Omental fat pad (tissue), 4 donors: ENCODE data around the gene TDRD15. TPM values are rescaled to one million over a fixed set of nuclear protein-coding genes. Genes with fewer than 3 reads are reported as not detected.

Experiments used
- ATAC-seq: fragments of 150-250 bp; one replicate; pipeline ENCODE4 v1.9.1; 2016; ENCODE audit warnings: mild to moderate bottlenecking, moderate library complexity; ENCODE audit not compliant: low FRiP score
- DNase-seq: peaks from one replicate; pipeline ENCODE4 v3.0.0-alpha.2; 2019; ENCODE audit warnings: low spot score
- CTCF ChIP-seq, 3 donors: fragments of 450-650 bp; IDR thresholded peaks; one replicate each; pipeline ENCODE4 v1.5.1; 2016 to 2017; ENCODE audit warnings: antibody characterized with exemption in 3 of 3, mild to moderate bottlenecking in 3 of 3, moderate library complexity in 2 of 3
- total RNA-seq, 4 donors: library from RNA; depleted of rRNA; stranded (reverse); fragments of >200 nt; gene quantifications; one replicate each; pipeline ENCODE4 v1.1.0, GENCODE V29; 2016

Gene TDRD15
- under 1 TPM in 1 of 4 donors, not detected in 3; 0.84 TPM for total RNA-seq

- no peak for ATAC-seq
These were observed at the start of gene TDRD15 for GRCh38 chr2:21123473-21124393. Gene TDRD15 (plus strand): TSS chr2:21123968. CDS start chr2:21137468, 13,500 bp downstream.

GRCh38 chr2:21078296-21078695 lies 45.5 kb upstream of the TDRD15 start:
- no peak for TF ChIP-seq CTCF (IDR thresholded peaks at IDR 0.05)
- DNase-seq (no peak), ATAC-seq (no peak)

More at GRCh38 chr2:21123473-21124393, at the start of gene TDRD15:
- no peak for DNase-seq
- no peak for TF ChIP-seq CTCF (IDR thresholded peaks at IDR 0.05)

GRCh38 chr2:21083482-21083881 lies 40.3 kb upstream of the TDRD15 start:
- DNase-seq, result no peak
- ATAC-seq, result no peak
- no peak for TF ChIP-seq CTCF (IDR thresholded peaks at IDR 0.05)

- ATAC-seq (no peak), DNase-seq (no peak)
- TF ChIP-seq CTCF (IDR thresholded peaks at IDR 0.05), result no peak
These were observed 39.4 kb upstream of the TDRD15 start for GRCh38 chr2:21084401-21084800.

GRCh38 chr2:21092308-21092869 lies 31.4 kb upstream of the TDRD15 start:
- ATAC-seq, result no peak
- no peak for TF ChIP-seq CTCF (IDR thresholded peaks at IDR 0.05)

GRCh38 chr2:21095178-21095577 lies 28.6 kb upstream of the TDRD15 start:
- no peak for TF ChIP-seq CTCF (IDR thresholded peaks at IDR 0.05)
- DNase-seq, result no peak
- no peak for ATAC-seq

More at GRCh38 chr2:21092308-21092869, 31.4 kb upstream of the TDRD15 start:
- DNase-seq, result no peak
